ENCODE data around the gene CBX2.

Gene CBX2

GRCh38 chr17:79806863-79807720 lies 29.1 kb downstream of the CBX2 start:
- no peak overlapping the region for H3K4me3 ChIP-seq (replicated peaks in 1 of 2; ENCODE audit: low read depth in 2 of 2, low read length in 2 of 2)
- DNase-seq (ENCODE audit: low read depth in 2 of 2), result no peak
- no peak for TF ChIP-seq CTCF (IDR thresholded peaks at IDR 0.05; ENCODE audit: low read depth, low read length)

DNA sequence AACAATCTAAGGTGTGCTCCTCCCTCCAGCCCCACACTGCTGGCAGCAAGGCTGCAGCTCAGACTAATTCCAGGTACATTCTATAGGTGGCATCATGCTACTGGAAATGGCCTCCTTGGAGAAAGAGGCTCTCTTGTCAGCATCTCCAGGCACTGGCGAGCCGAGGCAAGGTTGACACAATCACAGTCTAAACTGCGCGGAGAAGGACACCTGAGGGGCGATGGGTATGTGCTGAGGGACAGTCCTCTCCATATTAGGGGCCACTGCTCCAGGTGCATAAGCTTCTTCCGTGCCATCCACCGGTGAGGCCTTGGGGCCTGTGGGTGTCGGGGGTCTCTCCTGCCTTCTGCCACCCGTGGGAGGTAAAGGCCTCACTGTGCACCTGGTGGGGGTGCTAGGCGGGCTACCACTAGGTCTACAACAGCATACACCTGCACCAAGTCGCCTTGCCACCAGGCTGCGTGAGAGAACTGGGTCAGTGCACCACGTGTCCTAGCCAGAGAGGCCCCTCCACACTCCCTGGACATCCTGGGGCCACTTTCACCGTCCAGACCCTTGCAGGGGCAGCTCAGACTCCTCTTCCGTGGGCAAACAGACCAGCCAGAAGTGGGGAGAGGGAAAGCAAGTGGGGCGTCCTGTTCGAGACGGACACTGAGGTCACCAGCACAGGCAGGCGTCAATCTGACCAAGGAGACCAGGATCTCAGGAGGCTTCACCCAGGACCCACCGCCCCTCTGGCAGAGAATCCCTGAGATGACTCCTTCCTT lies 31.0 kb downstream of the CBX2 start:
- peak; percentile 27 for TF ChIP-seq CTCF (IDR thresholded peaks at IDR 0.05; ENCODE audit: low read depth, low read length)
- H3K4me3 ChIP-seq (replicated peaks in 1 of 2; ENCODE audit: low read depth in 2 of 2, low read length in 2 of 2), result no peak overlapping the region
- DNase-seq (ENCODE audit: low read depth in 2 of 2), result peak; percentile 46 to 60

GRCh38 chr17:79809530-79810129 lies 31.7 kb downstream of the CBX2 start:
- H3K4me3 ChIP-seq (replicated peaks in 1 of 2; ENCODE audit: low read depth in 2 of 2, low read length in 2 of 2), result no peak overlapping the region
- DNase-seq (ENCODE audit: low read depth in 2 of 2), result no peak
- no peak for TF ChIP-seq CTCF (IDR thresholded peaks at IDR 0.05; ENCODE audit: low read depth, low read length)

GRCh38 chr17:79810130-79811010 lies 32.4 kb downstream of the CBX2 start:
- peak; percentile 72 to 73 for DNase-seq (ENCODE audit: low read depth in 2 of 2)
- peak overlapping the region; percentile 2 to 10 for H3K4me3 ChIP-seq (replicated peaks in 1 of 2; ENCODE audit: low read depth in 2 of 2, low read length in 2 of 2)
- no peak for TF ChIP-seq CTCF (IDR thresholded peaks at IDR 0.05; ENCODE audit: low read depth, low read length)

GRCh38 chr17:79811011-79811867 lies 33.3 kb downstream of the CBX2 start:
- H3K4me3 ChIP-seq (replicated peaks in 1 of 2; ENCODE audit: low read depth in 2 of 2, low read length in 2 of 2), result no peak overlapping the region
- peak; percentile 34 for TF ChIP-seq CTCF (IDR thresholded peaks at IDR 0.05; ENCODE audit: low read depth, low read length)
- no peak for DNase-seq (ENCODE audit: low read depth in 2 of 2)

Data from cardiac fibroblast (primary cell).